GM18526 (cell line): ENCODE data around the gene BRD1.

ENCODE experiments used
- POLR2A ChIP-seq: IDR thresholded peaks from 3 replicates; pipeline ENCODE4 v1.6.1; 2011; ENCODE audit not compliant: insufficient read length; ENCODE audit errors: extremely low read depth

The BRD1 gene

DNA sequence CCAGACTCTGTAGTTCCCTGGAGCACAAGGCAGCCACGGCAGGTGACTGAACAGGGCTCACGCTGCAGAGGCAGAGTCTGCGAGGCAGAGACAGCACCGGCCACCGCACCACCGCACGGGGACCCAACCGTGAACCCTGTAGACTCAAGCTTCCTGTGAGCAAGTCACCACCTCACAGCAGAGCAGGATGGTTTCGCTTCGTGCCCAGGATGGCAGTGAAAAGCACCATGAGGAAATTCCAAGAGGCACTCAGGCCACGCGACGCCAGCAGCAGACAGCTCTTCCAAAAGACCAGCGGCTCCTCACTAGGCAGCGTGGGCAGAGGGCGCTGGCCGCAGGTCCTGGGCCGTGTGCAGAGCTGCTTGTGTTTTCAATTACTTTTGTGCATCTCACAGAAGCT lies 24.5 kb downstream of the BRD1 start:
- no peak for TF ChIP-seq POLR2A

DNA sequence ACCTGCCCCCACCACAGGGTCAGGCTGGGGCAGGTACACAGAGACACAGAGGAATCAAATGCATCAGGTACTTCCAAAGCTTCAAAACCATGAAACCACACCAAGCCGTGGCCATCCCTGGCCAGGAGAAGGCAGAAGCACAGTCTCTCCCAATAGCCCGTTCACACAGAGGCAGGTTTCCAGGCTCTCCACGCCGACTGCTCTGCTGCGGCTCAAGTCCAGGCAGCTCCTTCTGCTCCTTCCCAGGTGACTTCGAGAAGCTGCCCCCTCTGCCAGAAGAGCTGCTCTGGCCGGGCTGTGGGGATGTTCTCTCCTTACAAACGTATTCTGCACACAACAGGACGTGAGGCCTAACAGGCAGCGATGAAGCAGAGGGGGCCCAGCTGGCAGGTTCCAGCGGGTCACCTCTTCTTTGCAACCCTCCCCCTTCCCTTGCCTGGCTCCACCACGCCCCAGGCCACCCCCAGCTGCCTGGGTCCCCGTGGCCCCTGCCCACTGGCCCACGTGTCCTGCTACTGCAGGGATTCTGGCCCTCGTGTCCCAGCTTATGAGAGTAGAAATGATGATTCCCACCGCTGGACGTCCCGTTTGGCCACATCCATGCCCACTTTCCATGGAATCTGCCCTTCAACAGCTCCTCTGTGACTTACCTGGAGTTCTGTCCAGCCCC lies 26.1 kb downstream of the BRD1 start:
- no peak for TF ChIP-seq POLR2A

DNA sequence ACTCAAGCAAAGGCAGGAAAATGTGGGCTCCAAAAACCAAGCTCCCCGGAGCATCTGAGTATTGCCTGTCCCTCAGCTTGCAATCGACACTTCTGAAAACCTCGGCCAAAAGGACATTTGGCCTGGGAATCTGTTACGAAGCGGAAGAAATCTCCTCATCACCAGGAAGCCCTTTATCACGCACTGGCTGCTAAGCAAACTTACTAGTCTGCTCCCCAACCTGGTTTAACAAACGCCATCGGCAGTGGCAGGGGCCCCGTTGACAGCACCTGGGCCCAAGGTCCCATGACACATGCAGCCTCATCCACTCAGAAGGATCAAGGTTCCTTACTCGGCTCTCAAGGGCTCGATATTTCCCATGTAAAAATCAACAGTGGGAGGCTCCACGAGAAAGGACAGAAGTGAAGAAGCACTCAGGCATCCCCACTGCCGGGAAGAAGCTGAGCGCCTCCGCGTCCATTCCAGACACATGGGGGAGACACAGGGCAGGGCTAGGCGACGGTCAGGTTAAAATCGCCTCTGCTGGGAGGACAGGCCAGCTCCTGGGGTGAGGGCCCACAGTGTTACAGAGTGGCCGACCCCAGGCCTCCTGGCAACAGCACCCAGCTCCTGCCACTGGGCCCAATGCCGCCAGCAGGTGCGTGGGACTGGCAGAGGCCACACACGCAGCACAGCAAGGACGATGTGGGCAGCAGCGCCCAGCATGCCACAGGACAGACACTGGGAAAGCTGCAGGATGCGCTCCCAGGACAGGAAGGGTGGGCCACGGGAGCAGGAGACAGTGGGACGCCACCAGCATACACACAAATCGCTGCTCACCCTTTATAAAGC lies 27.1 kb downstream of the BRD1 start:
- TF ChIP-seq POLR2A: no peak

DNA sequence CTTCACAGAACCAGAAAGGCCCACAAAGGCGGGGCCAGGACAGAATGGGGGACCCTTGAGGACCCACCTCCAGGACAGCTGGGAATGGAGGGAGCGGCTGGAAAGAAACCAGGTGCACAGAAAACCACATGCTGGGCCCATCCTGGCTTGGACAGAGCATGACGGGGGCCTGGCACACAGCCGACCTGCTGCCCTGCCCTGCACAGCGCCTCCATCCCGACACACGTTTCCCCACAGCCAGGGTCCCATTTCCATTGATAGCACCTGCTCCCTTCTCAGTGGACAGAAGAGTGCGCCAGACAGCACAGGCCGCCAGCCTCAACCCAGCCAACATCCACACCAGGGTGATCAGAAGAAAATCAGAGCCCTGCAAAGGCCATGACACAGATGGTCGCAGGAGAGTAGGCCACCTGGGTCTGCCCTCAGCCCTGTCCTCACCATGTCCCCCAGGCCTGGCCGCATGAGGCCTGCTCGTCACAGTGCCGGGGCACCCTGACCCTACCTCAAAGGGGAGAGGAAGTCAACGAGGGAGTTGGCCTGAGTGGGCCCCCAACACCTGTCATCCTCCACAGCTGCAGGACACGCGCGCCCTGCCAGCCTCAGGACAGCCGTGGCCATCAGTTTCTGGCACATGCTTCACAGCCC lies 28.1 kb downstream of the BRD1 start:
- TF ChIP-seq POLR2A: no peak

DNA sequence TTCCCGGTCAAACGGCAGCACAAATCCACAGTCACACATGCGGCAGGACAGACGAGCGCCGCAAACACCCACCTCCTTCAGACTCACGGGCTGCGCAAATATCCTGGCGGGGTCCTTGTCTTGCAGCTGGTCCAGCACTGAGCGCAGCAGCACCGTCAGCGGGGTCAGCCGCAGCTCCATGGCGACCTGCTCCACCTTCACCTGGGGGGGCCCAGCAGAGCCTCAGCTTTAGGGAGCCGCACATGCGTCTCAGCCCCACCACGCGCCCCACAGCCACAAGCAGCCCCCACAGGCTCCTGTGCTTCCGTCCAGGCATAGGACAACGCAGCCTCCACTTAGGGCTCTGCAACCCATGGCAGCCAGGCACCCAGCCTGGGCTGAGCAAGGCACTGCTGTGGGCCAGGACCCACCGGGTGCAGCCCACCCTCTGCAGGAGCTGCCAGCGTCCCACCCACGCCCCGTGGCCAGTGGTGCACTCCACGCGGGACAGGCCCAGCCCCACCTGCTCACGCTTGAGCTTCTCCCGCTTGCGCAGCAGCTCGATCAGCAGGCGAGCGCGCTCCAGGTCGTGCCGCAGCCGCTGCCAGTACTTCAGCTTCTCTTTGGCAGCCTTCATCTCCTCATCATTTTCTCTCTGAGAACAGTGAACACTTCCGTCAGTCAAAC lies 29.1 kb downstream of the BRD1 start:
- no peak for TF ChIP-seq POLR2A

DNA sequence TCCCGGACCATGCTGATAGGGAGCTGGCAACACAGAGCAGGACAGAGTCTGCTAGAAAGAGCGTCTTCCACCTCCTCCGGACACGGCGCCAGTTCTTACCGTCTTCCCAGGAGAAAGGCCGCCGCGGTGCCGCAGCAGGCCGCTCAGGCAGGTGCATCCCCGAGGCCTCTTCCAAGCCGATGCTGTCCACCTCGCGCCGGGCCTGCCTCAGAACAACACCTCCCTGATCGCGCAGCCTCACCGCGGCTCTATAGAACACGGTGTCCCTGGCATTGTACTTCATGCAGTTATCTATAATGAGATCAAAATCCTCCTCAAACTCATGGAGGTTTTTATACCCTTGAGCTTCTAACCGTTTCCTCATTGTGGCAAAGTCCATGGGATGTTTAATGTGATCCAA lies 30.0 kb downstream of the BRD1 start:
- TF ChIP-seq POLR2A: no peak

DNA sequence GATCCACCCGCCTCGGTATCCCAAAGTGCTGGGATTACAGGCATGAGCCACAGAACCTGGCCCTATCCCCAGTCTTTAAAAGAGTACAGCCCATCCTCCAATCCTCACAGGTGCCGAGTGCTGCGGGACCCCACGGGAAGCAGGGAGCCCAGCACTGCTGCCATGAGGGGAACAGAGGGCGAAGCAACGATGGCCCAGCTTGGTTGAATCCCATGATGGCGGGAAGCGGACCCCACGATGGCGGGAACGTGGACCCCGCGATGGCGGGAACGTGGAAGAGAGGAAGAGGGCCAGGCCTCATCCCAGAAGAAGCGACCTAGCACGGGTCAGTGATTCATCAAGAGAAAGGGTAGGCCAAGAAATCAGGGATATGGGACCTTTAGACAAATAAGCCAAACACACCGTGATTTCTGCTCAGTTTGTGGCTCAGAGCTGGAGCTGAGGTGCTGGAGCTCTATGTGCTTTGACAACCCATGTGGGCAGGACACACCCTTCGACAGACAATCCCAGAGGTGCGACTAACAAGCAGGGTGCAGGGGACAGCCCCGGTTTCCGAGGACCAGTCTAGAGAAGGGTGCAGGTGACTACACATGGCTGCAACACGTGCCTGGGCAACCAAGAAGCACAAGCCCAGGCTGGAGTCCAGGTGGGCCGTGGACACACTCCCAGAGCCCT lies 30.9 kb downstream of the BRD1 start:
- TF ChIP-seq POLR2A: no peak

DNA sequence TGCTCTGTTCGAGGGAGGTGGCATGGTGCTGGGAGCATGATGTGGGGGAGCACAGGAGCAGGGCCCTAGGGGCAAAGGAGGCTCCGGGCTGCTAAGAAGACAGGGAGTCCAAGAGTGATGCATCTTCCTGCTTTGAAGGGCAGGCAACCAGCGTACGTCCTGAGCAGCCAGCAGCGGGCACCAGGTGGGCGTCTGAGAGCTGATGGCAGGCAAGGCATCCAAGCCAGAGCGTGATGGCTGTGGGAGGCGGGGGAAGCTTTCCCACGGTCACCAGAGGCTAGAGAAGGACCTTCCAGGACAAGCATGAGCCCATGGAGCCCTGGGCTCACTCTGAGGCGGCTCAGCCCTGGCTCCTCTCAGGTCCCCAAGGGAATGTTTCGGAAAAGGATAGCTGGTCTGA lies 32.2 kb downstream of the BRD1 start:
- no peak for TF ChIP-seq POLR2A

DNA sequence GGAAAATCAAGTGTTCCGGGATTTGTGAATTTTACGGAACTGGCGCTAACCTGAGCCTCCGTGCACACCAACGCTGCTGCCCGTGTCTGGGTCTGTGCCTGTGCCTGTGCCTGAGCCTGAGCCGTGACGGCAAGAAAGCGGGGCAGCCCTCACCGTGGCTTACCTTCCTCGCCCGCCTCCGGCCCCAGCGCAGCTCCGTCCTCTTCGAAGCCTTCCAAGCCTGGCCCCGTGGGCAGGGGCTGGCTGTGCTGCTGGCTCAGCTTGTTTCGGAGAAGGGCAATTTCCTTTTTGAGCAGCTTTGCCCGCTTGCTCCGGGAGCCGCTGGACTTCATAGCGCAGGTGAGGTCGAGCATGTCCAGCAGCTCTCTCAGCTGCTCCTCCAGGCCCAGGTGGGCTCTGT lies 33.8 kb downstream of the BRD1 start:
- no peak for TF ChIP-seq POLR2A

DNA sequence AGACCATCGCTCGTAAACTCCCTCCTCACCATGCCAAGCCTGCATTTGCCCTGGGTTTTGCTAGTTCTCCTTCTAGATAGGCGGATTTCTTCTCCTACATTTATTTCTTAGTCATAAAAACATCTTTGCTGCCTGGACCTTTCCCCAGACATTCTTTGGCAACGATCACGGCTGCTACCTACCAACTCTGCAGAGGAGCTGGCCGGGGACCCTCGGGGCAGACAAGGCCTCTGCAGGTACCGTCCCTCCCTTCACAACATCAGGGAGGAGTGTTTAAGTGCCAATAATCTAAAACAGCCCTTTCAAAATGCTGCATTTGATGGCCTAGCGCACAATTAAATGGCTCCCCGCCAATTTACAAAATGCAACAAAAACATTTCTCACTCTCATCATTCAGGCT lies 34.4 kb downstream of the BRD1 start:
- TF ChIP-seq POLR2A: no peak

DNA sequence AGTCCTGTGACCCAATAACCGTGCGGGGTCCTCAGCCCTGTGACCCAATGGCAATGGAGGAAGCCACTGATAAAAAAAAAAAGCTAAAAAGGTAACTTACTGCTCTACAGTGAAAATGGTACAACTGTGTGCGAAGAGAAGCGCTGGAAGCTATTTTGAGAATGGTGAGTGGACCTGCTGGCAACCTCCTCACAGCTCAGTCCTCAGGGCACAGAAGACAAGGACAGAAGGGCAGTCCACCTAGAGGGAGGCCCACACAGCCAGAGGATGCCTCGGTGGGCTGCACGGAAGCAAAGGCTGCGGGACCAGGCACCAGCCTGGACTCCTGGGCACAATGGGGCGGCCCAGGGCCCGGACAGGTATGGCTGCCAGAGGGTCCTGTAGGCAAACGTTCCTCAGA lies 35.6 kb downstream of the BRD1 start:
- TF ChIP-seq POLR2A: no peak

DNA sequence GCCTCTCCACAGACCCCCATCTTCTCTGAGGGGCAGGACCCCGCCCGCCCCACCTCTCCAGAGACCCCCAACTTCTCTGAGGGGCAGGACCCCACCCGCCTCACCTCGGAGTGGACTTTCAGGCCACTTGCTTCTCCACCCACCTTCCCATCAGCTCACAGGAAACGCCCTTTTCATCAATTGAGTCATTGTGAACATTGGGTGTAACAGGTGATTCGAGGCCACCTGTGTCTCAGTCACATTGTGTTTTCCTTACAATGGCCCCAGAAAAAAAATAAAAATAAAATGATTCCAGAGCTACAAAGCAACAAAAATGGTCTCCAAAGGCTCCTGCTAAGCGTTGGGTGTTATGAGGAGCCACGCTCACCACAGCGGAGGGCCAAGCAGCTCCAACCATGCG lies 36.0 kb downstream of the BRD1 start:
- no peak for TF ChIP-seq POLR2A

DNA sequence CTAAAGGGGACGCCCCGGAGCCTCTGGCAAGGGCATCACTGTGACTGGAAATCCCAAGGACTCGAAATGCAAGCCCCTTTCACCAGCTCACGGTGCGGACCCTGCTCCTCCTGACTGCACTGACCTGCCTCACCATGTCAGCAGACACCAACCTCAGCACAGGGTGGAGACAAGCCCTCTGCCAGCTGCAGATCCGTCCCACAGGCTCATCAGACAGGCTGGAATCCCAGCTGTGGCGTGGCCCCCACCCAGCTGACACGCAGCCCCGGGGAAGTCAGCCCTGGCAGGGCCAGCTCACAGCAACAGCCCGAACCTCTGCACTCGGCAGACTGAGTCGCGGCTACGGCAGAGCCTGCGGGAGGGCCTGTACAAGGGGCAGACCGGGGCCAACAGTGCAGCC lies 36.8 kb downstream of the BRD1 start:
- TF ChIP-seq POLR2A: no peak

DNA sequence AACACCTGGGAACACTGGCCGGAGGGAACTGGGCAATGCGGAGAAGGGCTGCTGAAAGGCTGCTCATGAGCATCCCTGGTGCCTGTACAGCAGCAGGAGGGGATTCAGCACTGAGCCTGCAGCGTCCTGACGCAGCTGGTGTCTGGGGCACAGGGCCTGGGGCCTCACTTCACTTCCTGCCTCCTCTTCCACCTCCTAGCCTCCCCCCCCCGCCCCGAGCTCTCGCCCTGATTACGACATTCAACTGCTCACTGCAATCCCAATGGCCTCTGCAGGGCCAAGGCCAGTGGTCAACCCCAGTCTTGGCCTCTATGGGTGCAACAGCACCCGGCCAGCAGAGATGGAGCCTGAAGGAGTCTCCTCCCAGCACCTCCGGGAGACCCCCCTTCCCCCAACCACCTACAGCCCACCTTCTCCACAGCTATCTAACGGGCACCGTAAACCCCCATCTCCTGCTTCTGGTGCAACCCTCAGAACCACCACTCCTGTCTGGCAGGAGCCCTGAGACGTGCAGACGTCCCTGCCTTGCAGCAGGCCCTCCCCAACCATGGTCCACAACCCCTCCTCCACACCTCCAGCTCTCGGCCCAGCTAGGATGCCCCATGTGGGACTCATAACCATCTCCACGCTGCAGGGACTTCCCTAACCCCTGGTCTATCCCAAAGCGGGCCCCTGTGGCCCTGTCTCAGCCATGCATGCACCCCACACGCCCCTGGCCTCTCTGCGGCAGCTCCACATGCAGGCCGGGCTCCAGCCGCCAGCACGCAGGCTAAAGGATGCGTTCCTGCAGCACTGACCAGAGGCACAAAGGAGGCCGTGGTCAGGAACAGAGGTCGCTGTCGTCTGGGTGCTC lies 38.2 kb downstream of the BRD1 start:
- no peak for TF ChIP-seq POLR2A
